Measurements from ENCODE around the gene STRAP.

DNA sequence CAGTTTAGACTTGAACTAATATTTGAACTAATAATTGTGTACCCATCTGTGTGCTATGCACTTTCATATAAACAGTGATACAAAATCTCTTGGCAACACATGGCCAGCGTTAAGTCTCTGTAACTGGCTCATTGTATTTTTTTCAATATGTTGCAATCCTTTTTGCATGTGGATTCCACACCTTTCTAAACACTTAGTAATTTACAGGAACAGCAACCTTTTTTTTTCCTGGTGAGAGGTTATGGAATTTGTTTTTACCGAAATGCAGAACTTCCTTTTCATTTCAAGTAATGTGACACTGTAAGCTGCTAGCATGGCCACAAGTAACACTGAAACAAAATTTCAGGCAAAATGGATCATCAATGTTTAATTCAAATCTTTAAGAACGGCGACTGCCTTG, 47.6 kb upstream of the STRAP start:
- TF ChIP-seq, protein P1, sequence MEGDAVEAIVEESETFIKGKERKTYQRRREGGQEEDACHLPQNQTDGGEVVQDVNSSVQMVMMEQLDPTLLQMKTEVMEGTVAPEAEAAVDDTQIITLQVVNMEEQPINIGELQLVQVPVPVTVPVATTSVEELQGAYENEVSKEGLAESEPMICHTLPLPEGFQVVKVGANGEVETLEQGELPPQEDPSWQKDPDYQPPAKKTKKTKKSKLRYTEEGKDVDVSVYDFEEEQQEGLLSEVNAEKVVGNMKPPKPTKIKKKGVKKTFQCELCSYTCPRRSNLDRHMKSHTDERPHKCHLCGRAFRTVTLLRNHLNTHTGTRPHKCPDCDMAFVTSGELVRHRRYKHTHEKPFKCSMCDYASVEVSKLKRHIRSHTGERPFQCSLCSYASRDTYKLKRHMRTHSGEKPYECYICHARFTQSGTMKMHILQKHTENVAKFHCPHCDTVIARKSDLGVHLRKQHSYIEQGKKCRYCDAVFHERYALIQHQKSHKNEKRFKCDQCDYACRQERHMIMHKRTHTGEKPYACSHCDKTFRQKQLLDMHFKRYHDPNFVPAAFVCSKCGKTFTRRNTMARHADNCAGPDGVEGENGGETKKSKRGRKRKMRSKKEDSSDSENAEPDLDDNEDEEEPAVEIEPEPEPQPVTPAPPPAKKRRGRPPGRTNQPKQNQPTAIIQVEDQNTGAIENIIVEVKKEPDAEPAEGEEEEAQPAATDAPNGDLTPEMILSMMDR (IDR thresholded peaks at IDR 0.05; ENCODE audit: low read length), result no peak
- no peak for TF ChIP-seq EZH2 (IDR thresholded peaks at IDR 0.05; ENCODE audit: borderline replicate concordance, low read length)
